Neural cell (in vitro differentiated cells): ENCODE results near the gene FBXL17. TPM values are rescaled to one million over a fixed set of nuclear protein-coding genes. Genes with fewer than 3 reads are reported as not detected.

ENCODE experiments used
- H2AFZ ChIP-seq: fragments of 200-600, 300-800 bp; sonication (generic), shearing (Covaris generic); 2 replicates; pipeline ENCODE4 v1.6.0; 2014; ENCODE audit warnings: low read depth, mild to moderate bottlenecking, antibody characterized with exemption, low read length, moderate library complexity
- H3F3A ChIP-seq: fragments of 200-600 bp; shearing (Covaris generic); 2 replicates; pipeline ENCODE4 v1.6.1; 2016; ENCODE audit warnings: mild to moderate bottlenecking, moderate library complexity, mixed read lengths, antibody characterized with exemption, low read length; ENCODE audit not compliant: insufficient read depth, poor library complexity, severe bottlenecking
- H3K27ac ChIP-seq: fragments of 200-600, 300-800 bp; sonication (generic), shearing (Covaris generic); 2 replicates; pipeline ENCODE4 v1.5.1; 2014; ENCODE audit warnings: mild to moderate bottlenecking, low read length, moderate library complexity
- H3K27me3 ChIP-seq: fragments of 300-800, 200-600 bp; sonication (generic), shearing (Covaris generic); 2 replicates; pipeline ENCODE4 v1.6.0; 2014; ENCODE audit warnings: mild to moderate bottlenecking, low read depth, low read length, moderate library complexity; ENCODE audit not compliant: insufficient read depth
- H3K36me3 ChIP-seq: fragments of 300-800, 200-600 bp; sonication (generic), shearing (Covaris generic); 2 replicates; pipeline ENCODE4 v1.5.1; 2014; ENCODE audit warnings: mild to moderate bottlenecking, antibody characterized with exemption, low read length, moderate library complexity; ENCODE audit not compliant: insufficient read depth
- H3K4me2 ChIP-seq: fragments of 300-800, 200-600 bp; sonication (generic), shearing (Covaris generic); 2 replicates; pipeline ENCODE4 v1.6.0; 2014; ENCODE audit warnings: mild to moderate bottlenecking, low read length
- H3K4me3 ChIP-seq: fragments of 300-800, 200-600 bp; sonication (generic), shearing (Covaris generic); 2 replicates; pipeline ENCODE4 v1.5.1; 2014; ENCODE audit warnings: mild to moderate bottlenecking, low read length, moderate library complexity
- H3K79me2 ChIP-seq: fragments of 200-600 bp; shearing (Covaris generic); replicated peaks from 2 replicates; pipeline ENCODE4 v1.6.0; 2014; ENCODE audit warnings: mild to moderate bottlenecking, low read length, moderate library complexity; ENCODE audit not compliant: insufficient read depth
- H3K9ac ChIP-seq: fragments of 300-800, 200-600 bp; sonication (generic), shearing (Covaris generic); 2 replicates; pipeline ENCODE4 v1.6.1; 2016; ENCODE audit warnings: mild to moderate bottlenecking, low read length, mixed read lengths
- H3K9me2 ChIP-seq: fragments of 200-600 bp; shearing (Covaris generic); 2 replicates; pipeline ENCODE4 v1.6.1; 2016; ENCODE audit warnings: mild to moderate bottlenecking, low read length, mixed read lengths; ENCODE audit not compliant: insufficient read depth
- H3K9me3 ChIP-seq: fragments of 200-600, 300-800 bp; sonication (generic), shearing (Covaris generic); 2 replicates; pipeline ENCODE4 v1.6.1; 2016; ENCODE audit warnings: mild to moderate bottlenecking, mixed run types, low read length, moderate library complexity, mixed read lengths
- H4K20me1 ChIP-seq: fragments of 200-600 bp; shearing (Covaris generic); 2 replicates; pipeline ENCODE4 v1.6.1; 2016; ENCODE audit warnings: mild to moderate bottlenecking, mixed run types; ENCODE audit not compliant: insufficient read depth
- EP300 ChIP-seq: fragments of 450-650 bp; conservative IDR thresholded peaks from 2 replicates; pipeline ENCODE4 v1.6.1; 2014; ENCODE audit warnings: antibody characterized with exemption, mild to moderate bottlenecking, moderate library complexity; ENCODE audit not compliant: poor library complexity, severe bottlenecking
- EZH2 ChIP-seq: fragments of 200-600, 300-800 bp; shearing (Covaris generic), sonication (generic); IDR thresholded peaks from 2 replicates; pipeline ENCODE4 v1.6.1; 2014; ENCODE audit warnings: antibody characterized with exemption, low read length, borderline replicate concordance, mild to moderate bottlenecking; ENCODE audit not compliant: insufficient read depth, poor library complexity, severe bottlenecking
- MXI1 ChIP-seq: fragments of 450-650 bp; conservative IDR thresholded peaks from 2 replicates; pipeline ENCODE4 v1.6.1; 2014; ENCODE audit warnings: antibody characterized with exemption, mild to moderate bottlenecking; ENCODE audit not compliant: poor library complexity, severe bottlenecking
- POLR2AphosphoS5 ChIP-seq: IDR thresholded peaks from 2 replicates; pipeline ENCODE4 v1.6.1; 2012
- RAD21 ChIP-seq: fragments of 450-650 bp; conservative IDR thresholded peaks from 2 replicates; pipeline ENCODE4 v1.6.1; 2014; ENCODE audit warnings: antibody characterized with exemption, mild to moderate bottlenecking, moderate library complexity
- SMC3 ChIP-seq: fragments of 450-650 bp; conservative IDR thresholded peaks from 2 replicates; pipeline ENCODE4 v1.6.1; 2014; ENCODE audit warnings: antibody characterized with exemption, mild to moderate bottlenecking, moderate library complexity; ENCODE audit not compliant: poor library complexity
- TAF1 ChIP-seq: IDR thresholded peaks from 2 replicates; pipeline ENCODE4 v1.6.1; 2012; ENCODE audit warnings: low read depth
- polyA plus RNA-seq: library from polyadenylated mRNA; depleted of rRNA; stranded (reverse); fragments of >200 nt; gene quantifications from 2 replicates; pipeline ENCODE4 v1.2.3, GENCODE V29; 2014
- TF ChIP-seq, protein P1 (sequence below): fragments of 450-650 bp; IDR thresholded peaks from 2 replicates; pipeline ENCODE4 v1.5.1; 2014; ENCODE audit warnings: antibody characterized with exemption, mild to moderate bottlenecking, moderate library complexity; ENCODE audit not compliant: poor library complexity, severe bottlenecking
- TF ChIP-seq, protein P2 (sequence below): IDR thresholded peaks from 2 replicates; pipeline ENCODE4 v1.6.1; 2012; ENCODE audit warnings: borderline replicate concordance

The FBXL17 gene
- polyA plus RNA-seq, 1 donor from 2014 or later, result 19.6 TPM

DNA sequence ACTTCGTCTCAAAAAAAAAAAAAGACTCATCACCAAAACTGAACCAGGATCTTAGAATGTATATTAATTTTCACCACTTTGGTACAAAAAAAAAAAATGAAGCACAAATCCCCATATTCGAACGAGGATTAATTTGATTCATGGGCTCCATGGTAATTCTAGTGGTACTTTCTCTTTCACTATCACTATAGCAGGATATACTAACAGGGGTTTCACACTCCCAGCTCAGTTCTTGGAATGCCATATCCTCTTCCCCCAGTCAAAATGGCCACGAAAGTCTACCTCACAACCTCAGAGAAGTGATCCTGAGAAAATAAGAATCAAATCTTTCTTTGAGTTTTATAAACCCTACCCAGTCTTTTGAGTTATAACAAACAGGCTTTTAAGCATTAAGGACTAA is 235.7 kb downstream of the FBXL17 start:
- no peaks in the 10 kb centered on the region for H3K79me2 ChIP-seq

DNA sequence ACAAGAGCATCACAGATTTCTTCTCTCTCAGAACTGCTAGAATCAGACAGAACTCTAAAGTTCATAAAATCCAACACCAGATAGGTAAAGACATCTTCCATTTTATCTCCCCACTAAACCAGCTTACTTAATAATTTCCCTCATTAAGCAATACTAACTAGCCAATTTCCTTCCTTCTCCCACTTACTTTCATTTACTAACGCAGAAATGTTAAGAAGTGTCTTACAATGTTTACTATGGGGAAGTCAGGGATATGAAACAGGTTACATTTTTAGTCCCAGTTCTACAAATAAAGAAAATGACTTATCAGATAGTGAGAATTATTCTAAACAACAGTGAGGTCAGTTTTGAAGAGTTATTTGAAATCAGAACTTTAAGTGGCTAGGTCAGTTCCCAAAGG is 236.5 kb downstream of the FBXL17 start:
- no peaks in the 10 kb centered on the region for H4K20me1 ChIP-seq
- no peak overlapping the region for H3K27ac ChIP-seq
- H3K9me3 ChIP-seq, result no peaks in the 10 kb centered on the region
- no peak overlapping the region for H3K4me2 ChIP-seq
- TF ChIP-seq, protein P1, sequence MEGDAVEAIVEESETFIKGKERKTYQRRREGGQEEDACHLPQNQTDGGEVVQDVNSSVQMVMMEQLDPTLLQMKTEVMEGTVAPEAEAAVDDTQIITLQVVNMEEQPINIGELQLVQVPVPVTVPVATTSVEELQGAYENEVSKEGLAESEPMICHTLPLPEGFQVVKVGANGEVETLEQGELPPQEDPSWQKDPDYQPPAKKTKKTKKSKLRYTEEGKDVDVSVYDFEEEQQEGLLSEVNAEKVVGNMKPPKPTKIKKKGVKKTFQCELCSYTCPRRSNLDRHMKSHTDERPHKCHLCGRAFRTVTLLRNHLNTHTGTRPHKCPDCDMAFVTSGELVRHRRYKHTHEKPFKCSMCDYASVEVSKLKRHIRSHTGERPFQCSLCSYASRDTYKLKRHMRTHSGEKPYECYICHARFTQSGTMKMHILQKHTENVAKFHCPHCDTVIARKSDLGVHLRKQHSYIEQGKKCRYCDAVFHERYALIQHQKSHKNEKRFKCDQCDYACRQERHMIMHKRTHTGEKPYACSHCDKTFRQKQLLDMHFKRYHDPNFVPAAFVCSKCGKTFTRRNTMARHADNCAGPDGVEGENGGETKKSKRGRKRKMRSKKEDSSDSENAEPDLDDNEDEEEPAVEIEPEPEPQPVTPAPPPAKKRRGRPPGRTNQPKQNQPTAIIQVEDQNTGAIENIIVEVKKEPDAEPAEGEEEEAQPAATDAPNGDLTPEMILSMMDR, result no peak
- no peak for TF ChIP-seq POLR2AphosphoS5
- TF ChIP-seq, protein P2, sequence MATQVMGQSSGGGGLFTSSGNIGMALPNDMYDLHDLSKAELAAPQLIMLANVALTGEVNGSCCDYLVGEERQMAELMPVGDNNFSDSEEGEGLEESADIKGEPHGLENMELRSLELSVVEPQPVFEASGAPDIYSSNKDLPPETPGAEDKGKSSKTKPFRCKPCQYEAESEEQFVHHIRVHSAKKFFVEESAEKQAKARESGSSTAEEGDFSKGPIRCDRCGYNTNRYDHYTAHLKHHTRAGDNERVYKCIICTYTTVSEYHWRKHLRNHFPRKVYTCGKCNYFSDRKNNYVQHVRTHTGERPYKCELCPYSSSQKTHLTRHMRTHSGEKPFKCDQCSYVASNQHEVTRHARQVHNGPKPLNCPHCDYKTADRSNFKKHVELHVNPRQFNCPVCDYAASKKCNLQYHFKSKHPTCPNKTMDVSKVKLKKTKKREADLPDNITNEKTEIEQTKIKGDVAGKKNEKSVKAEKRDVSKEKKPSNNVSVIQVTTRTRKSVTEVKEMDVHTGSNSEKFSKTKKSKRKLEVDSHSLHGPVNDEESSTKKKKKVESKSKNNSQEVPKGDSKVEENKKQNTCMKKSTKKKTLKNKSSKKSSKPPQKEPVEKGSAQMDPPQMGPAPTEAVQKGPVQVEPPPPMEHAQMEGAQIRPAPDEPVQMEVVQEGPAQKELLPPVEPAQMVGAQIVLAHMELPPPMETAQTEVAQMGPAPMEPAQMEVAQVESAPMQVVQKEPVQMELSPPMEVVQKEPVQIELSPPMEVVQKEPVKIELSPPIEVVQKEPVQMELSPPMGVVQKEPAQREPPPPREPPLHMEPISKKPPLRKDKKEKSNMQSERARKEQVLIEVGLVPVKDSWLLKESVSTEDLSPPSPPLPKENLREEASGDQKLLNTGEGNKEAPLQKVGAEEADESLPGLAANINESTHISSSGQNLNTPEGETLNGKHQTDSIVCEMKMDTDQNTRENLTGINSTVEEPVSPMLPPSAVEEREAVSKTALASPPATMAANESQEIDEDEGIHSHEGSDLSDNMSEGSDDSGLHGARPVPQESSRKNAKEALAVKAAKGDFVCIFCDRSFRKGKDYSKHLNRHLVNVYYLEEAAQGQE, result no peak
- TF ChIP-seq MXI1, result no peak
- no peak for TF ChIP-seq TAF1
- TF ChIP-seq SMC3, result no peak
- no peak overlapping the region for H2AFZ ChIP-seq
- H3K9ac ChIP-seq, result no peak overlapping the region
- H3K36me3 ChIP-seq, result no peaks in the 10 kb centered on the region
- no peaks in the 10 kb centered on the region for H3F3A ChIP-seq
- H3K4me3 ChIP-seq, result no peak overlapping the region
- H3K27me3 ChIP-seq, result no peaks in the 10 kb centered on the region
- H3K9me2 ChIP-seq, result no peaks in the 10 kb centered on the region
- no peaks in the 10 kb centered on the region for H3K79me2 ChIP-seq

More for the DNA sequence above, 235.7 kb downstream of the FBXL17 start:
- no peak overlapping the region for H3K4me2 ChIP-seq
- no peak overlapping the region for H3K9ac ChIP-seq
- no peaks in the 10 kb centered on the region for H3K9me3 ChIP-seq
- H2AFZ ChIP-seq, result no peak overlapping the region
- H3K9me2 ChIP-seq, result no peaks in the 10 kb centered on the region
- no peaks in the 10 kb centered on the region for H4K20me1 ChIP-seq
- H3K4me3 ChIP-seq, result no peak overlapping the region
- H3K27ac ChIP-seq, result no peak overlapping the region
- no peaks in the 10 kb centered on the region for H3K27me3 ChIP-seq
- H3F3A ChIP-seq, result no peaks in the 10 kb centered on the region
- TF ChIP-seq TAF1, result no peak
- TF ChIP-seq RAD21, result no peak
- TF ChIP-seq EP300, result no peak
- no peak for TF ChIP-seq MXI1
- TF ChIP-seq EZH2, result no peak
- TF ChIP-seq SMC3, result no peak
- TF ChIP-seq, protein P2, result no peak
- TF ChIP-seq, protein P1, result no peak
- TF ChIP-seq POLR2AphosphoS5, result no peak
- H3K36me3 ChIP-seq, result no peaks in the 10 kb centered on the region
